Measurements from ENCODE around the gene MAP3K21.

The MAP3K21 gene

GRCh38 chr1:233316473-233316872 lies 11.1 kb upstream of the MAP3K21 start:
- Histone ChIP-seq H3K4me1 (ENCODE audit: control insufficient read depth, insufficient read depth, low read depth, low read length) (no peaks in the 10 kb centered on the region), H4K91ac (ENCODE audit: low read length) (no peak overlapping the region)
- 79% methylated on average over 1 of the region's 1 CpG for WGBS

GRCh38 chr1:233319272-233319671 lies 8.3 kb upstream of the MAP3K21 start:
- no peaks in the 10 kb centered on the region for H3K79me1 ChIP-seq (replicated peaks; ENCODE audit: low read length, poor library complexity, severe bottlenecking)
- no peak overlapping the region for H3K23ac ChIP-seq (ENCODE audit: low read length in 2 of 2)
- no peak overlapping the region for H4K91ac ChIP-seq (ENCODE audit: low read length)
- no peak overlapping the region for H3K18ac ChIP-seq (ENCODE audit: low read depth in 1 of 2, low read length in 2 of 2)
- no peak overlapping the region for H3K9ac ChIP-seq (ENCODE audit: low read length)
- no peak overlapping the region for H4K8ac ChIP-seq (ENCODE audit: low read length)
- H2AFZ ChIP-seq (ENCODE audit: low read depth, low read length), result no peak overlapping the region
- no peak overlapping the region for H2BK120ac ChIP-seq (ENCODE audit: low read depth, low read length)
- no peak overlapping the region for H2AK5ac ChIP-seq (ENCODE audit: low read length, severe bottlenecking)
- no peak overlapping the region for H3K4ac ChIP-seq (ENCODE audit: low read depth in 1 of 2, low read length in 2 of 2)
- H3K4me2 ChIP-seq (ENCODE audit: low read length, poor library complexity, severe bottlenecking), result no peak overlapping the region
- no peak overlapping the region for H3K27ac ChIP-seq (ENCODE audit: low read length, poor library complexity, severe bottlenecking)
- no peak overlapping the region for H3K14ac ChIP-seq (ENCODE audit: low read length in 2 of 2)
- DNase-seq, result no peak
- no peak overlapping the region for H2BK12ac ChIP-seq (ENCODE audit: low read length in 2 of 2)
- H2BK15ac ChIP-seq (ENCODE audit: low read depth, poor library complexity, severe bottlenecking), result no peak overlapping the region
- no peak overlapping the region for H3K4me3 ChIP-seq (ENCODE audit: insufficient read depth in 1 of 2, low read depth in 1 of 2, low read length in 2 of 2)
- H2BK5ac ChIP-seq (ENCODE audit: low read depth, low read length, poor library complexity, severe bottlenecking), result no peak overlapping the region
- no peaks in the 10 kb centered on the region for H3K9me3 ChIP-seq (ENCODE audit: control insufficient read depth, low read length)
- H3K4me1 ChIP-seq (ENCODE audit: control insufficient read depth, insufficient read depth, low read depth, low read length), result no peaks in the 10 kb centered on the region
- H3K27me3 ChIP-seq (ENCODE audit: control insufficient read depth in 1 of 2, insufficient read depth in 1 of 2, low read length in 2 of 2), result peaks cover 4 to 7% of the 10 kb centered on the region in 2 experiments
- no peaks in the 10 kb centered on the region for H3K36me3 ChIP-seq (ENCODE audit: control insufficient read depth in 1 of 2, insufficient read depth in 2 of 2, low read depth in 1 of 2, low read length in 2 of 2)
- 73% methylated on average over 6 of the region's 6 CpGs for WGBS

More at GRCh38 chr1:233316473-233316872, 11.1 kb upstream of the MAP3K21 start:
- no peak overlapping the region for H2BK5ac ChIP-seq (ENCODE audit: low read depth, low read length, poor library complexity, severe bottlenecking)
- no peak overlapping the region for H3K14ac ChIP-seq (ENCODE audit: low read length in 2 of 2)
- H3K4ac ChIP-seq (ENCODE audit: low read depth in 1 of 2, low read length in 2 of 2), result no peak overlapping the region
- peaks cover 0 to 4% of the 10 kb centered on the region in 2 experiments for H3K27me3 ChIP-seq (ENCODE audit: control insufficient read depth in 1 of 2, insufficient read depth in 1 of 2, low read length in 2 of 2)
- H3K9ac ChIP-seq (ENCODE audit: low read length), result no peak overlapping the region
- H3K36me3 ChIP-seq (ENCODE audit: control insufficient read depth in 1 of 2, insufficient read depth in 2 of 2, low read depth in 1 of 2, low read length in 2 of 2), result no peaks in the 10 kb centered on the region
- DNase-seq, result no peak
- no peak overlapping the region for H2BK120ac ChIP-seq (ENCODE audit: low read depth, low read length)
- H4K8ac ChIP-seq (ENCODE audit: low read length), result no peak overlapping the region
- no peaks in the 10 kb centered on the region for H3K79me1 ChIP-seq (replicated peaks; ENCODE audit: low read length, poor library complexity, severe bottlenecking)
- H2BK15ac ChIP-seq (ENCODE audit: low read depth, poor library complexity, severe bottlenecking), result no peak overlapping the region
- no peak overlapping the region for H3K4me3 ChIP-seq (ENCODE audit: insufficient read depth in 1 of 2, low read depth in 1 of 2, low read length in 2 of 2)
- H3K4me2 ChIP-seq (ENCODE audit: low read length, poor library complexity, severe bottlenecking), result no peak overlapping the region
- no peak overlapping the region for H3K18ac ChIP-seq (ENCODE audit: low read depth in 1 of 2, low read length in 2 of 2)
- H2BK12ac ChIP-seq (ENCODE audit: low read length in 2 of 2), result no peak overlapping the region
- no peak overlapping the region for H3K27ac ChIP-seq (ENCODE audit: low read length, poor library complexity, severe bottlenecking)
- no peaks in the 10 kb centered on the region for H3K9me3 ChIP-seq (ENCODE audit: control insufficient read depth, low read length)
- H3K23ac ChIP-seq (ENCODE audit: low read length in 2 of 2), result no peak overlapping the region
- no peak overlapping the region for H2AK5ac ChIP-seq (ENCODE audit: low read length, severe bottlenecking)
- no peak overlapping the region for H2AFZ ChIP-seq (ENCODE audit: low read depth, low read length)

GRCh38 chr1:233320023-233320422 lies 7.5 kb upstream of the MAP3K21 start:
- no peak overlapping the region for H2BK5ac ChIP-seq (ENCODE audit: low read depth, low read length, poor library complexity, severe bottlenecking)
- H2BK15ac ChIP-seq (ENCODE audit: low read depth, poor library complexity, severe bottlenecking), result no peak overlapping the region
- no peak overlapping the region for H4K91ac ChIP-seq (ENCODE audit: low read length)
- no peak overlapping the region for H3K27ac ChIP-seq (ENCODE audit: low read length, poor library complexity, severe bottlenecking)
- no peak overlapping the region for H2AFZ ChIP-seq (ENCODE audit: low read depth, low read length)
- no peak overlapping the region for H2BK120ac ChIP-seq (ENCODE audit: low read depth, low read length)
- no peak overlapping the region for H4K8ac ChIP-seq (ENCODE audit: low read length)
- peaks cover 4 to 7% of the 10 kb centered on the region in 2 experiments for H3K27me3 ChIP-seq (ENCODE audit: control insufficient read depth in 1 of 2, insufficient read depth in 1 of 2, low read length in 2 of 2)
- no peaks in the 10 kb centered on the region for H3K79me1 ChIP-seq (replicated peaks; ENCODE audit: low read length, poor library complexity, severe bottlenecking)
- H3K4me1 ChIP-seq (ENCODE audit: control insufficient read depth, insufficient read depth, low read depth, low read length), result no peaks in the 10 kb centered on the region
- no peak overlapping the region for H3K23ac ChIP-seq (ENCODE audit: low read length in 2 of 2)
- 100% methylated on average over 1 of the region's 2 CpGs for WGBS
- no peaks in the 10 kb centered on the region for H3K9me3 ChIP-seq (ENCODE audit: control insufficient read depth, low read length)
- no peak overlapping the region for H3K14ac ChIP-seq (ENCODE audit: low read length in 2 of 2)
- no peak overlapping the region for H2BK12ac ChIP-seq (ENCODE audit: low read length in 2 of 2)
- no peak overlapping the region for H3K9ac ChIP-seq (ENCODE audit: low read length)
- no peaks in the 10 kb centered on the region for H3K36me3 ChIP-seq (ENCODE audit: control insufficient read depth in 1 of 2, insufficient read depth in 2 of 2, low read depth in 1 of 2, low read length in 2 of 2)
- no peak overlapping the region for H3K4me2 ChIP-seq (ENCODE audit: low read length, poor library complexity, severe bottlenecking)
- H3K4me3 ChIP-seq (ENCODE audit: insufficient read depth in 1 of 2, low read depth in 1 of 2, low read length in 2 of 2), result no peak overlapping the region
- H3K4ac ChIP-seq (ENCODE audit: low read depth in 1 of 2, low read length in 2 of 2), result no peak overlapping the region
- no peak for DNase-seq
- no peak overlapping the region for H2AK5ac ChIP-seq (ENCODE audit: low read length, severe bottlenecking)
- no peak overlapping the region for H3K18ac ChIP-seq (ENCODE audit: low read depth in 1 of 2, low read length in 2 of 2)

- no peak overlapping the region for H4K8ac ChIP-seq (ENCODE audit: low read length)
- H3K4me3 ChIP-seq (ENCODE audit: insufficient read depth in 1 of 2, low read depth in 1 of 2, low read length in 2 of 2), result no peak overlapping the region
- no peak overlapping the region for H3K23ac ChIP-seq (ENCODE audit: low read length in 2 of 2)
- H3K9ac ChIP-seq (ENCODE audit: low read length), result no peak overlapping the region
- no peak for DNase-seq
- H3K14ac ChIP-seq (ENCODE audit: low read length in 2 of 2), result no peak overlapping the region
- H2BK12ac ChIP-seq (ENCODE audit: low read length in 2 of 2), result no peak overlapping the region
- no peak overlapping the region for H2BK5ac ChIP-seq (ENCODE audit: low read depth, low read length, poor library complexity, severe bottlenecking)
- H3K18ac ChIP-seq (ENCODE audit: low read depth in 1 of 2, low read length in 2 of 2), result no peak overlapping the region
- H3K4me1 ChIP-seq (ENCODE audit: control insufficient read depth, insufficient read depth, low read depth, low read length), result peaks cover 13% of the 10 kb centered on the region
- no peaks in the 10 kb centered on the region for H3K9me3 ChIP-seq (ENCODE audit: control insufficient read depth, low read length)
- no peak overlapping the region for H2AFZ ChIP-seq (ENCODE audit: low read depth, low read length)
- no peak overlapping the region for H2BK15ac ChIP-seq (ENCODE audit: low read depth, poor library complexity, severe bottlenecking)
- no peak overlapping the region for H4K91ac ChIP-seq (ENCODE audit: low read length)
- no peak overlapping the region for H2AK5ac ChIP-seq (ENCODE audit: low read length, severe bottlenecking)
- WGBS, result 100% methylated on average over 1 of the region's 1 CpG
- H3K4me2 ChIP-seq (ENCODE audit: low read length, poor library complexity, severe bottlenecking), result no peak overlapping the region
- H3K79me1 ChIP-seq (replicated peaks; ENCODE audit: low read length, poor library complexity, severe bottlenecking), result no peaks in the 10 kb centered on the region
- H3K36me3 ChIP-seq (ENCODE audit: control insufficient read depth in 1 of 2, insufficient read depth in 2 of 2, low read depth in 1 of 2, low read length in 2 of 2), result peaks cover 0 to 7% of the 10 kb centered on the region in 2 experiments
- H3K4ac ChIP-seq (ENCODE audit: low read depth in 1 of 2, low read length in 2 of 2), result no peak overlapping the region
- H2BK120ac ChIP-seq (ENCODE audit: low read depth, low read length), result no peak overlapping the region
- peaks cover 4 to 16% of the 10 kb centered on the region in 2 experiments for H3K27me3 ChIP-seq (ENCODE audit: control insufficient read depth in 1 of 2, insufficient read depth in 1 of 2, low read length in 2 of 2)
- H3K27ac ChIP-seq (ENCODE audit: low read length, poor library complexity, severe bottlenecking), result no peak overlapping the region
These were observed 3.8 kb upstream of the MAP3K21 start for GRCh38 chr1:233323718-233324117.
